Stimulated activated CD4-positive, alpha-beta T cell treated with anti-CD3 and anti-CD28 coated beads, TNF-alpha, amount 100 ng/mL, for 4 hours (primary cell): ENCODE measurements around the gene SLC39A6.

Source experiments
- DNase-seq, 3 experiments: peaks; one replicate each; pipeline ENCODE4 v3.0.0-alpha.2; 2020; ENCODE audit warnings: low read depth in 3 of 3

SLC39A6 gene

DNA sequence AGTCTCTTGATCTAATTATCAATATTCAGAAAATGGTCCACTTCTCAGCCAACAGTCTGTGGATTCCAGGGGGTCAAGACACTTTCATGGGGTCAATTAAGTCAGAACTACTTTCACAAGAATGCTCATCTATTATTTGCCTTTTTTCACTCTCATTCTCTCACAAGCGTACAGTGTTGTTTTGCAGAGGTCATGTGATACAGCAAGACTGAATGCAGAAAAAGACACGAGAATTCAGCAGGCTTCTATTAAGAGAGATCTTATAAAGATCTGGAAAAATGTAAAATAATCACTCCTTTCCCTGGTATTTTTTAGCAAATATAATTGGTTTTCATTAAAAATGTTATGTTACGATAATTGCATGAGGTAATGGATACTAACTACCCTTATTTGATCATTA, 70.5 kb downstream of the SLC39A6 start:
- DNase-seq, result no peak
